LNCAP (cell line): Measurements from ENCODE around the gene MAGI1.

Experiments used
- CTCF ChIP-seq: fragments of 450-650 bp; IDR thresholded peaks from 2 replicates; pipeline ENCODE4 v1.5.1; 2017; ENCODE audit warnings: mild to moderate bottlenecking

Gene MAGI1

GRCh38 chr3:66028457-66028856, 10.3 kb downstream of the MAGI1 start:
- no peak for TF ChIP-seq CTCF

- no peak for TF ChIP-seq CTCF
Observed at GRCh38 chr3:66023738-66024385, 14.9 kb downstream of the MAGI1 start.

GRCh38 chr3:66023229-66023628, 15.5 kb downstream of the MAGI1 start:
- TF ChIP-seq CTCF, result no peak

GRCh38 chr3:66021731-66022131, 17.0 kb downstream of the MAGI1 start:
- TF ChIP-seq CTCF, result no peak

GRCh38 chr3:66019896-66020295, 18.8 kb downstream of the MAGI1 start:
- no peak for TF ChIP-seq CTCF

GRCh38 chr3:66018057-66019033, 20.4 kb downstream of the MAGI1 start:
- no peak for TF ChIP-seq CTCF

- no peak for TF ChIP-seq CTCF
Observed at GRCh38 chr3:66017591-66017990, 21.1 kb downstream of the MAGI1 start.
